HG03039 (cell line): Measurements from ENCODE around the gene L3MBTL1.

ENCODE experiments used
- ATAC-seq: cut with Tn5 transposase; IDR thresholded peaks from one replicate; pipeline ENCODE4 v1.9.1; 2021; ENCODE audit warnings: mild to moderate bottlenecking, moderate library complexity; ENCODE audit not compliant: unreplicated experiment

L3MBTL1 gene

GRCh38 chr20:43507150-43508080, at the start of gene L3MBTL1:
TSS of gene L3MBTL1 (plus strand) at chr20:43507697. CDS start at chr20:43513504, 5,807 bp downstream.
- ATAC-seq, result no peak

DNA sequence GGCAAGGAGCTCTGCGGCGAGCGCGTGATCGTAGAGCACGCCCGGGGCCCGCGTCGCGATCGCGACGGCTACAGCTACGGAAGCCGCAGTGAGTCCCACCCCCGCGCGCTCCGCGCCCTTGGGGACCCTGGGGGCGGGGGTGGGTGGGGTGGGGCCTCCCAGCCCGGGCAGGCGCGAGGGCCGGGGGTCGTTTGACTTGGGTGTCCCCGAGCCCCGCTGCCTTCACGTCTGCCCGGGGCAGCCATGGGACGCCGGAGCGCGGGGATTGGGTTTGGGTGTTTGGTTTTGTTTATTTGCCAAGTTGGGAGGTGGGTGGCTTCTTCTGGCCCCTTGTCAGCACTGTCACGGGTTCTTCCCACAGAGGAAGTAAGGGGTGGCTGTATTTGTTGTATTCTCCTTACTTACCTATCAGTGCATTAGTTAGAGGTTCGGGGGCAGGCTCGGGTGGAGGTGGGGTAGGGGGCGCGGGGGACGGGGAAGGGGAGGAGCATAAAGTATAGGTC, 49.0 kb upstream of the L3MBTL1 start:
- no peak for ATAC-seq

DNA sequence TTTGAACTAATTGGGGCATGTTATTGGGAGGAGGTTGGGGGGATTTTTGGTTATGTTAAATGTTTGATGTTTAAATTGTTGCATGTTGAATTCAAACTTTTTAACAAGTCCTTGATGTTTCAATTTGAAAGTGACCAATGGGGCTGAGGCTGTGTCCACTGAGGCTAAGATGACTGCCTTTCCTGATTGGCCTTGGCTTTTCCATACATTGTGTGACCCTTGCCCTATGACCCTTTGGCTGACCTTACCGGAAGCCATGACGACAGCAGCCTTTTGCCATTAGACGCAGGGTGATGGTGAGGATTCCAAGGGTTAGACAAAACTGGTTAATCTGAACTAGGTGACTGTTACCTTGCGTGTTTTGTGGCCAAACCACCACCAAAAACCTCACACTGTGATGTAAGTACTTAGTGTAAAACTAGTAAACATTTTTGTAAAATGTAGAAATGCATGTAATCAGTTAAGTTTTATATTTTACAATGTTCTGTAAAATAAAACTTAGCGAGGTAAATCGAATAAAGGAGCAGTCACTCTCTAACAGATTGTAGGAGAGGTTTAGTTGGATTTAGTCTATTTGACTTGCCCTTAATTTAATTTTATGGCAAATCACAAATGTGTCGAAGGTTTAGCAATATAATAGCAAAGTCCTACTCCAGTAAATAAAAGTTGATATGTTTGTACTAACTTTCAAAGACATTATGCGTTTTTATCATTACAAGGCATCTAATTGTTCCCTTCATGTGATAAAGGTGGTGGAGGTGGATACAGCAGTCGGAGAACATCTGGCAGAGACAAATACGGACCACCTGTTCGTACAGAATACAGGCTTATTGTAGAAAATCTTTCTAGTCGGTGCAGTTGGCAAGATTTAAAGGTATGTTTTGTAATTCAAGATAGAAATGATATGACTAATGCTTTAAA, 48.2 kb upstream of the L3MBTL1 start:
- no peak for ATAC-seq

DNA sequence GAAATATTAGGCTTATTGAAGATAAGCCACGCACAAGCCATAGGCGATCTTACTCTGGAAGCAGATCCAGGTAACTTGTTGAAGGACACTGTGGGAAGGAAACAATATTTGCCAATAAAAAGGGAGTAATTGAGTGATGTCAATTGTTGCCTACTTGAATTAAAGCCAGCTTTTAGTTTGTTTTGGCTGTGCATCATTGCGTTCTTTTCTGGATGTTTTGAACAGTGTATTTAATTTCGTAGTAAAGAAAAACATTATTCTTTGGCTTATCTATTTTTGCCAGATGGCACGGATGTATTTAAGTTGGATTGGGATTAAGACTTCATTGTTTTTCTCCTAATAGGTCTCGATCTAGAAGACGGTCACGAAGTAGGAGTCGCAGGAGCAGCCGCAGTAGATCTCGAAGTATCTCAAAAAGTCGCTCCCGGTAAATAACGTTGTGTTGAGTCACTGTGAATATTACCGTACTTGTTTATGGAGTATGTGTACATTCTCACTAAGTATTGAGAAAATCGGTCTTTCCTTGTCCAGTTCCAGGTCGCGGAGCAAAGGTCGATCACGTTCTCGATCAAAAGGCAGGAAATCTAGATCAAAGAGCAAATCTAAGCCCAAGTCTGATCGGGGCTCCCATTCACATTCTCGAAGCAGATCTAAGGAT, 47.2 kb upstream of the L3MBTL1 start:
- ATAC-seq, result no peak

GRCh38 chr20:43460830-43461200, 46.7 kb upstream of the L3MBTL1 start:
- ATAC-seq, result no peak

DNA sequence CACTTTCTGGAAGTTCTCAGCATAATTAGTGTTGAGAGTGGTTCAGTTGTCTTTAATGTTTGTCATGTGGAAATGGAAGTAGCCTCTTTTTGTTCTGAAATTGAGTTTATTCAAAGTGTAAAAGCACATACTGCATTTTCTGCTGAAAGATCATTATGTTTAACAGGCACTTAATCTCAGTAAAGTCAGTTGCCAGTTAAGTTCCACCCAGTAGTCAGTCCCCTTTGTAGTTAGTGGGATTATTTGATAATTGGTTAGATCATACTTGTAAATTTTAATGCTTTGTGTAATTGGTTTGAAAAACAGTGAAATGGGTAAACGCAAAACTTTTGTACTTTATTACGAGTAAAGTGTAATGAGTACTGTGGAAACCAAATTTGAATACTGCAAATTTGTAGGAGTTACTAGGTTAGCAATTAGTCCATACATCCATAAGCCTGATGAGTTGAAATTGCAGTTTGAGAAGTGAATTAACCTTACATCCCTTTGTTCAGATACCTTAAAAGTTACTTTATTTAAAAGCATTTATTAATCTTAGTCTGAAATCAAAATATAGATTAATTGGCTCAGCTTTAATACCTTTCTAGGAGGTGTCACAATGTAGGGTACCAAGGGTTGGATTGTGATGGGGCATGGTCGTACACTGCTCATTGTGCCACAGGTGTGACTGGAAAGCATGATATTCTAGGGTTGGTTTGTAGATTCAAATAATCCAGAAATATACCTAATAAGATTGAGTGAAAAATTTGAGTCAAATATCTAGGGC, 45.4 kb upstream of the L3MBTL1 start:
- no peak for ATAC-seq

DNA sequence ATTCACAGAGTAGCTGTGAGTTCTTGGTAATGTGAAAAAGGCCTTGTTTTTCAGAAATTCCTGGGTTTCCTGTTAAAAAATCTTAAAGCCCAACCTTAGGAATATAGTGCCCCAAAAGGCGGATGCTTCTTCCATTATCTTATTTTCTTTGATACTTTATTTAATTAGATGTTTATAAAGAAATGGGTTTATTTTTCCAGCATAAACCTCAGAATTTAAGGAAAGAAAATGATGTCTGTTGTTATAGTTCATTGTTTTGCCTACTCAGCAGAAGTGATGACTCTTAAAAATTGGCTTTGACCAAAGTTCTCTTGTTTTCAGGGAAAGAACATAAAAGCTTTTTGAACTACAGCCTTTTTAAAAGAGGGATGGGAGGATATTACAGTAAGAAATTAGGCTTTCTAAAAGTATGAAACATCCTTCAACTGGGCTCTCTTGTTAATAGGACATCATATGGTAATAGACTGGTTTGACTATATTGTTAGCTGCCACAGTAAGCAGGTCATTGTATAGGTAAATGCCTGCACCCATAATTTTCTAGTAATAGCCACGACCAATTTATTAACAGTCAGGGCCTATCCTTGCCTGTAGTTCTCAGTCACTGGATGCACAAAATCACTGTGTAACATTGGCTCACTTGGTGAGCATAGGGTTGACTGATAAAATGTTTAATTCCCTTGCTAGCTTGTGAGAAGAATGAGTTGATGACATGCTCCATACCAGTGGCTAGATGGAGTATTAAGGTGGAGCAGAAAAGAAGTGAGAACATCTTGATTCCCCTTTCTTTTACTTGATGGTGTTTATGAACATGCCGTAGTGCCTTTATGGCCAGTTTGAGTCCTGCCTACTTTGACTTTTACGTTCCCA, 44.6 kb upstream of the L3MBTL1 start:
- ATAC-seq, result no peak

- ATAC-seq, result no peak
Observed at GRCh38 chr20:43463527-43464218, 43.8 kb upstream of the L3MBTL1 start.

DNA sequence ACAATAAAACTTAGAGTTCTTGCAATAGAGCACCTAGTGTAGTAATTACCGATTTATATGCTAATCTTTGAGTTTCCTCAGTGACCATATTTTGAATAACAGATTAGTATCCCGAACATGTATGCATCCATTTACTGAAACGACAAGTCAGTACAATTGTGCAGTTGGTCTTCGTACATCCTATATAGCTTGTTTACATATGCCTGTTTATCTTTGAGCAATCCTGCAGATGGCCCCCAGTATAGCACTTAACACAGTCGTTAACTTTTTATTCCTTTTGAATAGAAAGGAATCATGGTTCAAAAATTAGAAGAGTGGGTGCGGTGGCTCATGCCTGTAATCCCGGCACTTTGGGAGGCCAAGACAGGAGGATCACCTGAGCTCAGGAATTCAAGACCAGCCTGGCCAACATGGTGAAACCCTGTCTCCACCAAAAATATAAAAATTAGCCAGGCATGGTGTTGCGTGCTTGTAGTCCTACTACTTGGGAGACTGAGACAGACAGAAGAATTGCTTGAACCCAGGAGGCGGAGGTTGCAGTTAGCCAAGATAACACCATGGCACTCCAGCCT, 43.2 kb upstream of the L3MBTL1 start:
- no peak for ATAC-seq

DNA sequence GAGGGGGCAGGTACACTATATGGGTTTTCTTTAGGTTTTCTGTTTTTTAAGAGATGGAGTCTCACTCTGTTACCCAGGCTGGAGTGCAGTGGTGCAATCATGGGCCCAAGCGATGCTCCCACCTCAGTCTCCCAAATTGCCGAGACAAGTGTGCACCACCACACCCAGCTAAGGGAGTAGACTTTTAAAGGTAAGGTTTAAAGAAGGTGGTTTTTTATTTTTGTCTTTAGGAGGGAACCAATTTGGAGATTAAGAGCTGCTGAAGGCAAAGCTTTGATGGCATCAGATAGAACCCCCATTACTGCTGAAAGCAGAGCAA, 41.9 kb upstream of the L3MBTL1 start:
- ATAC-seq, result no peak

DNA sequence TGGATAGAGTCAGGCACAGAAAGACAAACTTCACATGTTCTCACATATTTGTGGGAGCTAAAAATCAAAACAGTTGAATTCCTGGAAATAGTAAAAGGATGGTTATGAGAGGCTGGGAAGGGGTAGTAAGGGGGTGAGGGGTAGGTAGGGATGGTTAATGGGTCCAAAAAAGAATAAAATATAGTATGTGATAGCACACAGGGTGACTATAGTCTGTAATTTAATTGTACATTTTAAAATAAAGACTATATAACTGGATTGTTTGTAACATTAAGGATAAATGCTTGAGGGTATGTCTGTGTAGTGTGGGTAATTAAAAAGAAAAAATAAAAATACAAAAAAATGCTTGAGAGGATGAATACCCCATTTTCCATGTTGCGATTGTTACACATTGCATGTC, 39.9 kb upstream of the L3MBTL1 start:
- ATAC-seq, result no peak

DNA sequence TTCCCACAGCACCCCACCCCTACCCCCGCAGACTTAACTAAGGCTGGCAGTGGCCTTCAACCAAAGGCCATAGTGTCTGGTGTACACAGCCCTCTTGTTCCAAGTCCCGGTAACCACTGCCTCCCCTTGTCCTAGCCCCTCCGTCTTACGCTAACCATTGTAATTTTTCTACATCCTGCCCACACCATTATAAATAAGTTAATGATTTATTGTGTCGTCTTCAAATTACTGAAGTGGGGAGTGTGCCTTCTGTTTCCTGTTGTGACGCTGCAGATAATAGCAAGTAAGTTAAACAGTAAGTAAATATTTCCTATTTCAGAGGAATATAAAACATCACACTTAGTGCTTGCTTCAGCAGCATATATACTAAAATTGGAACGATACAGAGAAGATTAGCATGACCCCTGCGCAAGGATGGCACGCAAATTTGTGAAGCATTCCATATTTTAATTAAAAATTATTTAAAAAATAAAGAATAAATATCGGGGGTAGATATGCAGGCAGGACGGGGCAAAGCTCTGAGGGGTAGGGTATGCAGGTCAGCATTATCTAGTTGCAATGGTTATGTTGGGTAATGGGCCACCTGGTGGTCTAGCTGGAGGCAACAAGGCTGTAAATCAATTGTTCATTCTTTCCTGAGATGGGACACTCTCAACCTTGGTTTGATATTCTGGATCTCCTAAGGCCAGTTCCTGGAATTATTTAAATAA, 34.7 kb upstream of the L3MBTL1 start:
- ATAC-seq, result no peak

GRCh38 chr20:43473381-43473704, 34.2 kb upstream of the L3MBTL1 start:
- no peak for ATAC-seq

- ATAC-seq, result no peak
Observed at GRCh38 chr20:43477193-43477592, 30.3 kb upstream of the L3MBTL1 start.

DNA sequence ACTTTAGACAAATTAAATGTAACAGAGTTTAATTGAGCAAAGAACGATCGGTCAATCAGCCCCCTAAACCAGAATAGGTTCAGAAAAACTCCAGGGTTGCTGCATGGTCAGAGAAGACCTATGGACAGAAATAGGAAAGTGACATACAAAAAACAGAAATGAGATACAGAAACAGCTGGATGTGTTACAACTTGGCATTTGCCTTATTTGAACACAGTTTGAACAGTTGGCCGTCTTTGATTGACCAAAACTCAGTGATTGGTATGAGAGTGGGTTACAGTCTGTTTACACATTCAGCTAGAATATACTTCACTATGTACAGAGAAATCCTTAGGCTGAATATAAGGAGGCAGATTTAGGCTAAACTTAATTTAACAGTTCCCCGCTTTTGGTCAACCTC, 29.9 kb upstream of the L3MBTL1 start:
- ATAC-seq, result no peak

GRCh38 chr20:43490038-43490437, 17.5 kb upstream of the L3MBTL1 start:
- no peak for ATAC-seq

DNA sequence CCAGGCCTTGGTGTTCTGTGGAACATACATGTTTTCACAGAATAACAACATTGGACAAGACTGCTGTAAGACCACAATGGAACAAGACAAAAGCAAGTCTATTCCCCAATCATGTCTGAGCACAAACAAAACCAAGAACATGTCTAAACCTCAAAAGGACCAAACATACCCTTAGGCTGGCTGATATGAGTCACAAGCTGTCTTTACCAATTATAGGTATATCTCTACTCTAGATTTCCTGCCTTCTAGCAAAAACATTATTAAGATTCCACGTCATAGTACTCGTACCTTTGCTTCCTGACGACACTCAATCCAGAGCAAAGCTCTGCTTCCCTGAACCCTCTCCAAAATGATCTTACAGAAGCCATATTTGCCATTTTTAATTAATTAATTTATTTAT, 15.4 kb upstream of the L3MBTL1 start:
- peak; percentile 71 for ATAC-seq

GRCh38 chr20:43495388-43495787, 12.1 kb upstream of the L3MBTL1 start:
- no peak for ATAC-seq
